ENCODE results near the gene SELP. TPM values are rescaled to one million over a fixed set of nuclear protein-coding genes. Genes with fewer than 3 reads are reported as not detected.
"Not testable (repeated sequence)": the region's sequence is repeated elsewhere in the genome, so short reads cannot be mapped to it uniquely, and the experiment has no call there.

Gene SELP
- total RNA-seq, 1 experiment from 2014 or later = not detected

DNA sequence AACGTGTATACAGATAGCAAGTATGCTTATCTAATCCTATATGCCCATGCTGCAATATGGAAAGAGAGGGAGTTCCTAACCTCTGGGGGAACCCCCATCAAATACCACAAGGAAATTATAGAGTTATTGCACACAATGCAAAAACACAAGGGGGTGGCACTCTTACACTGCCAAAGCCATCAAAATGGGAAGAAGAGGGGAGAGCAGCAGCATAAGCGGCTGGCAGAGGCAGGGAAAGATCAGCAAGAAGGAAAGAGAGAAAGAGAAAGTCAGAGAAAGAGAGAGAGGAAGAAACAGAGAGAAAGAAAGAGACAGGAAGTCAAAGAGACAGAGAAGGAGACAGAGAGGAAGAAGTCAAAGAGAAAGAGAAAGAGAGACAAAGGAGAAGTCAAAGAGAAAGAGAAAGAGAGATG is 37.3 kb upstream of the SELP start:
- H3K27ac ChIP-seq (ENCODE audit: low read length); H3K4me1 ChIP-seq (ENCODE audit: control insufficient read depth, insufficient read depth, low read length); ATAC-seq; H3K27me3 ChIP-seq (ENCODE audit: control insufficient read depth, insufficient read depth, low read length); CTCF ChIA-PET; POLR2A ChIA-PET; H3K9me3 ChIP-seq (ENCODE audit: control insufficient read depth, insufficient read depth, low read depth, low read length); DNase-seq (ENCODE audit: low read depth, low spot score); H3K36me3 ChIP-seq (ENCODE audit: control insufficient read depth, insufficient read depth, low read length); in situ Hi-C loops (cut with HindIII; ENCODE audit: low pct_unique_long_range_greater_than_20kb, low sequenced_read_pairs); H3K4me3 ChIP-seq (ENCODE audit: low read depth in 2 of 2, low read length in 2 of 2); intact Hi-C loops (cut with micrococcal nuclease; ENCODE audit: unreplicated experiment); BruUV-seq (replicated peaks): not testable (repeated sequence)

GRCh38 chr1:169662680-169663079 is 32.8 kb upstream of the SELP start:
- H3K4me3 ChIP-seq (ENCODE audit: low read depth in 2 of 2, low read length in 2 of 2); intact Hi-C loops (cut with micrococcal nuclease; ENCODE audit: unreplicated experiment); DNase-seq (ENCODE audit: low read depth, low spot score); in situ Hi-C loops (cut with HindIII; ENCODE audit: low pct_unique_long_range_greater_than_20kb, low sequenced_read_pairs); H3K9me3 ChIP-seq (ENCODE audit: control insufficient read depth, insufficient read depth, low read depth, low read length); ATAC-seq; H3K27me3 ChIP-seq (ENCODE audit: control insufficient read depth, insufficient read depth, low read length); H3K36me3 ChIP-seq (ENCODE audit: control insufficient read depth, insufficient read depth, low read length); CTCF ChIA-PET; H3K27ac ChIP-seq (ENCODE audit: low read length); BruUV-seq (replicated peaks); POLR2A ChIA-PET; H3K4me1 ChIP-seq (ENCODE audit: control insufficient read depth, insufficient read depth, low read length): not testable (repeated sequence)

DNA sequence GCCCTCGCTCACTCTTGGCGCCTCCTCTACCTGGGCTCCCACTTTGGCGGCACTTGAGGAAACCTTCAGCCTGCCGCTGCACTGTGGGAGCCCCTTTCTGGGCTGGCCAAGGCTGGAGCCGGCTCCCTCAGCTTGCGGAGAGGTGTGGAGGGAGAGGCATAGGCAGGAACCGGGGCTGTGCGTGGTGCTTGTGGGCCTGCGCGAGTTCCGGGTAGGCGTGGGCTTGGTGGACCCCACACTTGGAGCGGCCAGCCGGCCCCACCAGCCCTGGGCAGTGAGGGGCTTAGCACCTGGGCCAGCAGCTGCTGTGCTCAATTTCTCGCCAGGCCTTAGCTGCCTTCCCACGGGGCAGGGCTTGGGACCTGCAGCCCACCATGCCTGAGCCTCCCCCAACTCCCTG is 31.1 kb upstream of the SELP start:
- DNase-seq (ENCODE audit: low read depth, low spot score); POLR2A ChIA-PET; in situ Hi-C loops (cut with HindIII; ENCODE audit: low pct_unique_long_range_greater_than_20kb, low sequenced_read_pairs); H3K36me3 ChIP-seq (ENCODE audit: control insufficient read depth, insufficient read depth, low read length); H3K9me3 ChIP-seq (ENCODE audit: control insufficient read depth, insufficient read depth, low read depth, low read length); H3K27ac ChIP-seq (ENCODE audit: low read length); ATAC-seq; CTCF ChIA-PET; H3K4me3 ChIP-seq (ENCODE audit: low read depth in 2 of 2, low read length in 2 of 2); H3K27me3 ChIP-seq (ENCODE audit: control insufficient read depth, insufficient read depth, low read length); BruUV-seq (replicated peaks); intact Hi-C loops (cut with micrococcal nuclease; ENCODE audit: unreplicated experiment); H3K4me1 ChIP-seq (ENCODE audit: control insufficient read depth, insufficient read depth, low read length): not testable (repeated sequence)

- H3K4me3 ChIP-seq (ENCODE audit: low read depth in 2 of 2, low read length in 2 of 2); BruUV-seq (replicated peaks); in situ Hi-C loops (cut with HindIII; ENCODE audit: low pct_unique_long_range_greater_than_20kb, low sequenced_read_pairs); POLR2A ChIA-PET; CTCF ChIA-PET; H3K36me3 ChIP-seq (ENCODE audit: control insufficient read depth, insufficient read depth, low read length); H3K9me3 ChIP-seq (ENCODE audit: control insufficient read depth, insufficient read depth, low read depth, low read length); H3K27me3 ChIP-seq (ENCODE audit: control insufficient read depth, insufficient read depth, low read length); intact Hi-C loops (cut with micrococcal nuclease; ENCODE audit: unreplicated experiment); H3K4me1 ChIP-seq (ENCODE audit: control insufficient read depth, insufficient read depth, low read length); H3K27ac ChIP-seq (ENCODE audit: low read length); DNase-seq (ENCODE audit: low read depth, low spot score); ATAC-seq: not testable (repeated sequence)
These were observed 28.9 kb upstream of the SELP start for GRCh38 chr1:169658777-169659176.

- ChIA-PET CTCF (no interaction called here), POLR2A (no interaction called here)
- H3K36me3 ChIP-seq (ENCODE audit: control insufficient read depth, insufficient read depth, low read length) = no peaks in the 10 kb centered on the region
- peaks cover 7% of the 10 kb centered on the region; the same call in 1 of the 2 replicates for H3K27me3 ChIP-seq (ENCODE audit: control insufficient read depth, insufficient read depth, low read length)
- ATAC-seq (no peak), DNase-seq (ENCODE audit: low read depth, low spot score) (no peak)
- BruUV-seq (replicated peaks) = no TSS peak
- in situ Hi-C loops (cut with HindIII; ENCODE audit: low pct_unique_long_range_greater_than_20kb, low sequenced_read_pairs) (no loop called here), intact Hi-C loops (cut with micrococcal nuclease; ENCODE audit: unreplicated experiment) (no loop called here)
- TF ChIP-seq POLR2AphosphoS5 (IDR thresholded peaks at IDR 0.05; ENCODE audit: low read depth, low read length) = no peak
- no peak for TF ChIP-seq SIN3A (IDR thresholded peaks at IDR 0.05; ENCODE audit: borderline replicate concordance, insufficient read depth, low read depth, low read length)
- TF ChIP-seq REST (IDR thresholded peaks at IDR 0.05; ENCODE audit: insufficient read depth in 1 of 2, low read depth in 2 of 2, low read length in 1 of 2) = no peak
- TF ChIP-seq CTCF (IDR thresholded peaks at IDR 0.05) = no peak
- H3K9me3 ChIP-seq (ENCODE audit: control insufficient read depth, insufficient read depth, low read depth, low read length) = no peaks in the 10 kb centered on the region
- no peak overlapping the region for H3K4me3 ChIP-seq (ENCODE audit: low read depth in 2 of 2, low read length in 2 of 2)
- H3K27ac ChIP-seq (ENCODE audit: low read length) = no peak overlapping the region
- H3K4me1 ChIP-seq (ENCODE audit: control insufficient read depth, insufficient read depth, low read length) = no peaks in the 10 kb centered on the region
These were observed 23.9 kb upstream of the SELP start for GRCh38 chr1:169653873-169654272.

All from Panc1 (cell line).